ENCODE measurements around the gene GGACT. TPM values are rescaled to one million over a fixed set of nuclear protein-coding genes. Genes with fewer than 3 reads are reported as not detected.
"Not testable (repeated sequence)": the region's sequence is repeated elsewhere in the genome, so short reads cannot be mapped to it uniquely, and the experiment has no call there.

The GGACT gene
- 1 to 10 TPM; 8.3 to 9.8 TPM for total RNA-seq
- long read RNA-seq, partial matches to known transcripts, result 0 of 5 reads
- long read RNA-seq, other reads (novel, unspliced or antisense), result 3 of 5 reads

- DNase-seq (peak; percentile 64 to 85), ATAC-seq (peak; percentile 97)
- intact Hi-C loops (cut with DNase I, micrococcal nuclease), result no loop called here
Observed at GRCh38 chr13:100588331-100589177, at the start of gene GGACT. GGACT (minus strand) TSS chr13:100588789; CDS start chr13:100532591, 56,198 bp downstream.

GRCh38 chr13:100637796-100638195 lies 49.2 kb upstream of the GGACT start:
- DNase-seq (no peak), ATAC-seq (no peak)
- intact Hi-C loops (cut with DNase I, micrococcal nuclease), result no loop called here

DNA sequence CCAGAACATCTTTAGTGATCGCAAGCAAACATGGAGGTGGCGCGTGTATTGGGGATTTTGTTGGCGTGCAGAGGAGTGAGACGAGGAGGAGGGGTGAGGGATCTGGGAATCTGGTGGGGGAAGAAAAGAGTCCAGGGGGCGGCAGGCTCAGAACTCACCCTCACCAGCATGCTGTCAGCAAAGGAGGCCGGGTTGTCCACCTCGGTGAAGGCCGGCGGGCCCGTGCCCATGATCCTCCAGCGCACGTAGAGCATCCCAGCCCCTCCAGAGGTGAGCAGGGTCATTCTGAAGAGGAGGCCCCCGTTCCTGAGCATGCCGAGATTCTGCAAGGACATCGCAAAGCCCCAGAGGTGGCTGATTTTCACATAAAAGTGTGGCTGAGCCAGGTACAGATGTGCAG lies 48.8 kb upstream of the GGACT start:
- intact Hi-C loops (cut with DNase I, micrococcal nuclease), result no loop called here
- DNase-seq (no peak), ATAC-seq (no peak)

DNA sequence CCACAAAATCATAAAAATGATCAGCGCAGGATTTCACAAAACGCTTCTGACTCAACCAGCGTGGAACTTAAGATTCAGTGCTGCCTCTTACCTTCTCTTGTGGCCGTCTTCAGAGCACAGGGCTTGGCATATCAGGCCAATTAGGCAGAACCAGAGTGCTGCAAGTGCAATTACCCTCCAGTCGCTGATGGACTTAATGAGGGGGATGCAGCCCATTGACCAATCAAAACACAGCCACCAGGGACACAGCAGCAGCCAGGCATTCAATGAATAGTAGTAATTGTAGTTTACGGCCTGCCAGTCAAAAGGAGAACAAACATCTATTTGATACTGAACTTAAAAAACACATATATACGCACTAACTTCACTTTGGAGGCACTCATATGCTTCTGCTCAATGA lies 47.9 kb upstream of the GGACT start:
- ATAC-seq (no peak), DNase-seq (no peak)
- intact Hi-C loops (cut with DNase I, micrococcal nuclease), result no loop called here

DNA sequence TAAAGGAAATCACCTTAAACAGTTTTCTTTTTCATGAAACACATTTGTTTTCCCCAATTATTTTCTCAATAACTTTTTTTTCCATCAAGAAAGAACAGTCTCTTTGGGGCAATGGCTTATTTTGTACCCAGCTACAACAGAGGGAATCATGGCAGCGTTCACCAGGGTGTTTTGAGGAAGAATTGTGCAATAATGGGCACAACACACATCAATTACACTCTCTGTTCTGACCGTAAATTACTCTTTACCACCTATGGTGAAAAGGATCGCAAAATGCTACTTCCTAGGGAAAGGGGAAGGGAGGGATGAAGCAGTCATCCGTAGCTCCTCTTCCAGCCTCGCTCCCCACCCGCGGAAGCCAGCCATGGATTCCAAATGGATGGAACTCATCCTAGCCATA lies 47.4 kb upstream of the GGACT start:
- no peak for ATAC-seq
- intact Hi-C loops (cut with DNase I, micrococcal nuclease), result no loop called here
- no peak for DNase-seq

- intact Hi-C loops (cut with DNase I, micrococcal nuclease), result no loop called here
- DNase-seq, result no peak
- ATAC-seq, result no peak
Observed at GRCh38 chr13:100634696-100635095, 46.1 kb upstream of the GGACT start.

DNA sequence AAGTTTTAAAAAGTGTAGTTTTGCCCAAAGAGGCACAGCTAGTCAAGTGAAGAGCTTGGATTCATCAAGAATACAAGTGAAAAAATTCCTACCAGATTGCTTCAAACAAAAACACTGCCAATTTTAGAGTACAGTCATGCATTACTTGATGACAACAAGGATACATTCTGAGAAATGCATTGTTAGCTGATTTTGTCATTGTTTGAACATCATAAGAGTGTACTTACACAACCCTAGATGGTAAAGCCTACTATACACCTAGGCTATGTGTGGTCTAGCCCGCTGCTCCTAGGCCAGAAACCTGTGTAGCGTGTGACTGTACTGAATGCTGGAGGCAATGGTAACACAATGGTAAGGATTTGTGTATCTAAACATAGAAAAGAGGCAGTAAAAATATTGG lies 44.9 kb upstream of the GGACT start:
- intact Hi-C loops (cut with DNase I, micrococcal nuclease), result no loop called here
- DNase-seq (no peak), ATAC-seq (no peak)

DNA sequence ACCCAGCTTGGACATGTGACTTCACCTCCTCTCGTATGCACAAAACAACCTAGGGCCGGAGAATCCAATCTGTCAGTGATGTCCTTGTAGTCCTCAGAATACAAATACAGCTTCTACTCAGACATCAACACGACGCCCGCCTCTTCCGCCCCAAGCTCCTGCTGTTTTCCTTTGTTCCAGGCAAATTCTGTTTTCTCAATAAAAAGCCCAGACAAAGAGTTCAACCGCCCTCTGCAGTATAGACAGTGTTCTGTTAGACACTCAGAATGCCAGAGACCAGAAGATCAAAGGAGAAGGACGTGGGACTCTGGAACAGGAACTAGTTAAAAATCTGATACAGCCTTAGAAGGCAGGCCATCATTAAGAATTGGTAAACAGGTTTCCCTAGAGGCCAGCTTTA lies 42.0 kb upstream of the GGACT start:
- no peak for DNase-seq
- intact Hi-C loops (cut with DNase I, micrococcal nuclease), result no loop called here
- no peak for ATAC-seq

DNA sequence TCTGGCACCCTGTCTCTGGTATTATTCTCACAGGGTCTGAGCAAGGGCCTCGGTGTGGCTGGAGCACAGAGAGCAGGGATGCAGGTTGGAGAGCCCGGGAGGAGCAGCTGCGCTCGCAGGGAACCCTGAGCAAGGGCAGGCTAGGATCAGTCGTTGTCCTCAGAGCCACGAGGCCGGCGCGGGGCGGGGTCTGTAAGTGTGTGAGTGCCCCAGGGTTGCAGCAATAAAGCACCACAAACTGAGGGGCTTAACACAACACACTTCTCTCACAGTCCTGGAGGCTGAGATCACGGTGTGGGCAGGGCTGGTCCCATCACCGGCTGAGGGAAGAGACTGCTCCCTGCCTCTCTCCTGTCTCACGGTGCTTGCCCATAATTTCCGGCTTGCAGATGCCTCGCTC lies 38.5 kb upstream of the GGACT start:
- intact Hi-C loops (cut with DNase I, micrococcal nuclease), result no loop called here
- no peak for ATAC-seq
- DNase-seq, result no peak

DNA sequence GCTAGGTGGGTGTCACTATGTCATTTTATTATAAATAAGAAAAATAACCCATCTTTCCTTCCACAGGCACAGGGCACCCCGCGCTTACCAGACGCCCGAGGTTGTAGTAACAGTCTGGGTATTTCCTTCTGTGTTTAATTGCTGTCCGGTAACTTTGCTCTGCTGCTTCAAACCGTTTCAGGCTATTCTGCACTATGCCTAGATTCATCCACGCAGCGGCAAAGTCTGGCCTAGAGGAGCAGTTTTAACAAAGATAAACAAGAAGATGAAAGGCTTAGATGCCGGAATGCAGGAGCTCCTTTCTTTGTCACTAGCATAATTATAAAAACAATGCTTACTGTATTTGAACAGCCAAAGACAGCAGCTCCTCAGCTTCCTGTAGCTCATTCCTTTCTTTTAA lies 36.9 kb upstream of the GGACT start:
- no peak for ATAC-seq
- intact Hi-C loops (cut with DNase I, micrococcal nuclease), result no loop called here

DNA sequence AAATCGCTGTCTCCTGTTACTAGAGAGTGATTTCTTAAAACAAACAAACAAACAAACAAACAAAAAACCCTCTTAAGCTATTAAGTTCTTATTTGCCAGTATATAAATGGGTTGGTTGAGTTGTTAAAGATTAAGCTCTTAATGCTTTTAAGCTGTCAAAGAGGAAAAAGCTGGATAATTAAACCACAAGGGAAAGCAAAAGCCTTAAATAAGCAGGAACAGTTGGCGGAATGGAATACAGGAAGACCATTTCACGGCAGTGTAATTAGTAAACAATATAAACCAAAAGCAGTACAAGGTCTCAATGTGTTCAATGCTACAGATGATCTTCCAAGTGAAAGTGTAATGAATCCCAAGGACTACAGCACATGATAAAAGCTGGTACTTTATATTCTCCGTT lies 32.2 kb upstream of the GGACT start:
- no peak for DNase-seq
- intact Hi-C loops (cut with DNase I, micrococcal nuclease), result no loop called here
- ATAC-seq, result no peak

More for the DNA sequence above, 36.9 kb upstream of the GGACT start:
- no peak for DNase-seq

- DNase-seq (no peak), ATAC-seq (no peak)
- intact Hi-C loops (cut with DNase I, micrococcal nuclease), result no loop called here
Observed at GRCh38 chr13:100619940-100620339, 31.4 kb upstream of the GGACT start.

- intact Hi-C loops (cut with DNase I, micrococcal nuclease); ATAC-seq; DNase-seq: not testable (repeated sequence)
Observed at GRCh38 chr13:100618897-100619296, 30.3 kb upstream of the GGACT start.

- no peak for DNase-seq
- no peak for ATAC-seq
- intact Hi-C loops (cut with DNase I, micrococcal nuclease), result no loop called here
Observed at GRCh38 chr13:100613031-100613430, 24.4 kb upstream of the GGACT start.

DNA sequence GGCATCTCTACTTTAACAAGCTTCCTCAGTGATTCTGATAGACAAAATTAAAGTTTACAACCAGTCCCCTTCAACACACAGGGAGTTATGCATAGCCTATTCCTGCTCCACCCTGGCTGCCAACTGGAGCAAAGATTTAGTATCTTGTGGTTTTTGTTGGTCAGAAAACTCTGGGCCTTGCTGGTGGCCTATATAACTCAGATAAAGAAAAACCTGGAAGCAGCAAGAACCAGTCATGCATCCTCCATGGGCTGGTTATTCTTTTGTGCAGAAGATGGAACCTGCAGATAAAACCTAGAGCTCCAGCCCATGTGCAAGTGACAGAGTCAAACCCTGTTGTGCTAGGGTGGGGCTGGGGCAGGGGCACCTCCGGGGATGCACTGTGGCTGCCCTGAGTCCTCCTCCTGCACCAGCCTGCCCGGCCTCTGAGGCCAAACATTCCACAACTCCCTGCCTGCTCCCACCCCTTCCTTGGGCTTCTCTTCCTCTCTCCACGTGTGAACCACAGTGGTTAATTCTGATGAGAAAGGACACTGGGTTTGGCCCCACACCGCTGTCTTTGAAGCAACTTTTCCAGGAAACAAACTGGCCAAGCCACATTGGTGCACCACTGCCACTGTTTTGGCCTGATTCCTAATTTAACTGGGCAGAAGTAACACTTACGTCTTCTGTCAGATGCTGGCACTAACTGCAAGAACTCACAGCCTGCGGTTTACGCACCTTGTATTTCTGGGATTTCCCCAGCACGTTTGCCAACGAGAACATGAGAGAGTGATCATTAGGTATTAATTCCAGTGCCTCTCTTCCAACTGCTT lies 23.3 kb upstream of the GGACT start:
- no peak for ATAC-seq
- intact Hi-C loops (cut with DNase I, micrococcal nuclease), result no loop called here
- no peak for DNase-seq

DNA sequence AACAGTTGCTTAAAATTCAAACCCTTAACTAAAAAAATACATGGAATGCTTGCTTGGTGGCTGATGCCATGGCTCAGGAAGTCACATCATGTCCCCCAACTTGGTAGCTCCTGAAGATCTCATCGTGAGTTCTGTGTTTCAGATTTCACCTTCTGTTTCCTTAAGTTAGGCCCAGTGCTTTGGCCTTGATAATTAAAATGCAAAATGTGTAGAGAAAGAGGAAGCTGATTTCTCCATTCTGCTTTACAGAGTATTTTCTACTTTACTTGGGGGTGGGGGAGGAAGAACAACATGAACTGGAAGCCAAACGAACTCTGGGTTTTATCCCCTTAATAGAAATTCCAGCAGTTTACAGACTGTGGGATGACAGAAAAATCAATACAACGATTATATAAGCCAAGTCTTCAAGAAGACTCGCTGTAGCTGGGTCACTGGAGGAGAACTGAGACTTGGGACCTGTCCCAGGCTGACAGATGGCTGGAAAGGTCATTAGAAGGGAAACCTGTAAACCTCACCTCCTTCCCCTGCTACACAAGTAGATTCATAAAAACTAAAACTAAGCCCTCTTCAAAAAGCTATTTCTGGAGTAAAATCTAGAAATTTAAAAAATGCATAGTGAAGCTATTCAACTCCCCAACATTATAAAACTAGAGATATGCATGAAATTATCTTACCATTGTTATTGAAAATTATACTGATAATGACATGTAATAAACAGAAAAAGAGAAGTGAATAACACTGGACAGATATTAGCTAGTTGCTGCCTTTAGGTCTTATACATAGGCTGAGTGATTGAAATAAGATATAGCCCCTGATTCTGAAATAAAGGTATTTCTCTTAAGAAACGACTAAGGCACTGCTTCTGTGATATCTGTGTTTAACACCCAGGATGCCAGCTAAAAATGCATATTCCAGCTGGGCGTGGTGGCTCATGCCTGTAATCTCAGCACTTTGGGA lies 22.1 kb upstream of the GGACT start:
- DNase-seq (no peak), ATAC-seq (no peak)
- intact Hi-C loops (cut with DNase I, micrococcal nuclease), result no loop called here

DNA sequence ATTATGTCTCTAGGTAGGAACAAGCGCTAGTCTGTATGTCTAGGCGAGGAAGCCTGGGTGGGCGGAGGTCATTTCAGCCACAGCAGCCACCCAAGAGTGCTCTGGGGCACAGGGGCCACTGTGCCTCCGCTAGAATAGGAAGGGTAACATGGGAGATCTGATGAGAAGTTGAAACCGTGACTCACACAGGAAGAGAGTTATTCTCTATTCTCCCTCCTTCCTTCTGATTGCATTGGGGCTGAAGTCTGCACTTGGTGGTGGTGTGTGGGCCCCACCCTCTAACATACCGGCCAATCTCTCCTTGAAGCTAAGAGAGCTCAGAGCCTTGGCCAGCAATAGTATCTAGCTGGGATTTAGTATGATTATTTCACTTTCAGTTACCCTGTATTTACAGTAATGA lies 20.3 kb upstream of the GGACT start:
- intact Hi-C loops (cut with DNase I, micrococcal nuclease), result no loop called here
- ATAC-seq, result peak; percentile 99
- DNase-seq, result peak in 1 of 2 donors; percentile 25

- DNase-seq (no peak), ATAC-seq (no peak)
- intact Hi-C loops (cut with DNase I, micrococcal nuclease), result no loop called here
Observed at GRCh38 chr13:100608489-100608888, 19.9 kb upstream of the GGACT start.

Data from left colon (tissue), 2 donors.